ENCODE data around the gene NFKBIE. TPM values are rescaled to one million over a fixed set of nuclear protein-coding genes. Genes with fewer than 3 reads are reported as not detected.

Gene NFKBIE
- total RNA-seq, 1 experiment from 2014 or later = 7.6 TPM

DNA sequence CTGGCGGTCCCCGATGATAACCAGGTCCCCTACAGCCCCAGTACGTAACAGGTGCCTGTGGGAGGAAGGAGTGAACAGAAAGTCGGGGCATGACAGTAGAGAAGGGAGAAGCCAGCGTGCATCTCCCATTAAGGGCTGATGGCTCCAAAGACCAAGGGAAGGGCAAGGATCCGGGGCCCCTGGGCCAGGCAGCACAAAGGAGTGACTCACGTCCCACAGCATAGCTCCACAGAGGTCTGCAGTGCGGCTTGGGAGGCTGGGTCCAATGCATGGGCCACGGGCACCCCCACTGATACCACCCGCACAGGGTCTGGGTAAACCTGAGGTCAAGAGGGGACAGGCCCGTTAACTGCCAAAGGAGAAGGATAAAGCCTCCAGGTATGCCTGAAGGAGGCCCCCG lies 37.5 kb upstream of the NFKBIE start:
- ChIA-PET CTCF (interaction anchor here (1.0 to 1.2 kb wide), 2 partner anchors 10 to 79 kb away, joined by 3 to 4 read pairs; partner anchors contain the start of gene AARS2), POLR2A (no interaction called here), RAD21 (ENCODE audit: low non-redundant PET in 1 of 2, low total read pairs in 2 of 2, uncharacterized antibody in 2 of 2, unreplicated experiment in 2 of 2) (no interaction called here)
- ATAC-seq = no peak
- Histone ChIP-seq H3K4me1 (ENCODE audit: control insufficient read depth in 1 of 2, insufficient read depth in 2 of 2, low read length in 2 of 2) (no peaks in the 10 kb centered on the region), H3K4me3 (replicated peaks in 1 of 2; ENCODE audit: low read depth in 1 of 2, low read length in 2 of 2) (no peak overlapping the region), H3K79me2 (ENCODE audit: insufficient read depth, low read length) (no peaks in the 10 kb centered on the region), H4K20me1 (ENCODE audit: insufficient read depth) (no peaks in the 10 kb centered on the region), H3K27me3 (ENCODE audit: insufficient read depth, low read length) (no peaks in the 10 kb centered on the region), H3K27ac (ENCODE audit: low read depth, low read length) (no peak overlapping the region), H3K9me3 (ENCODE audit: control insufficient read depth in 1 of 2, insufficient read depth in 1 of 2, low read depth in 1 of 2, low read length in 2 of 2) (no peaks in the 10 kb centered on the region), H3K9me2 (ENCODE audit: insufficient read depth) (no peaks in the 10 kb centered on the region), H3K4me2 (ENCODE audit: low read length) (no peak overlapping the region), H3K36me3 (ENCODE audit: control insufficient read depth in 1 of 2, insufficient read depth in 2 of 2, low read length in 2 of 2) (peaks cover 25 to 53% of the 10 kb centered on the region in 2 experiments), H3K9ac (ENCODE audit: low read length) (no peak overlapping the region), H2AFZ (ENCODE audit: low read depth, low read length, poor library complexity, severe bottlenecking) (no peak overlapping the region)
- TF ChIP-seq, protein P1, sequence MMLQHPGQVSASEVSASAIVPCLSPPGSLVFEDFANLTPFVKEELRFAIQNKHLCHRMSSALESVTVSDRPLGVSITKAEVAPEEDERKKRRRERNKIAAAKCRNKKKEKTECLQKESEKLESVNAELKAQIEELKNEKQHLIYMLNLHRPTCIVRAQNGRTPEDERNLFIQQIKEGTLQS (IDR thresholded peaks at IDR 0.05) = no peak
- TF ChIP-seq ZFX (IDR thresholded peaks at IDR 0.05) = no peak
- TF ChIP-seq SRF (IDR thresholded peaks at IDR 0.05; ENCODE audit: low read depth) = no peak
- TF ChIP-seq, protein P2, sequence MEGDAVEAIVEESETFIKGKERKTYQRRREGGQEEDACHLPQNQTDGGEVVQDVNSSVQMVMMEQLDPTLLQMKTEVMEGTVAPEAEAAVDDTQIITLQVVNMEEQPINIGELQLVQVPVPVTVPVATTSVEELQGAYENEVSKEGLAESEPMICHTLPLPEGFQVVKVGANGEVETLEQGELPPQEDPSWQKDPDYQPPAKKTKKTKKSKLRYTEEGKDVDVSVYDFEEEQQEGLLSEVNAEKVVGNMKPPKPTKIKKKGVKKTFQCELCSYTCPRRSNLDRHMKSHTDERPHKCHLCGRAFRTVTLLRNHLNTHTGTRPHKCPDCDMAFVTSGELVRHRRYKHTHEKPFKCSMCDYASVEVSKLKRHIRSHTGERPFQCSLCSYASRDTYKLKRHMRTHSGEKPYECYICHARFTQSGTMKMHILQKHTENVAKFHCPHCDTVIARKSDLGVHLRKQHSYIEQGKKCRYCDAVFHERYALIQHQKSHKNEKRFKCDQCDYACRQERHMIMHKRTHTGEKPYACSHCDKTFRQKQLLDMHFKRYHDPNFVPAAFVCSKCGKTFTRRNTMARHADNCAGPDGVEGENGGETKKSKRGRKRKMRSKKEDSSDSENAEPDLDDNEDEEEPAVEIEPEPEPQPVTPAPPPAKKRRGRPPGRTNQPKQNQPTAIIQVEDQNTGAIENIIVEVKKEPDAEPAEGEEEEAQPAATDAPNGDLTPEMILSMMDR (IDR thresholded peaks at IDR 0.05 in 2 of 3, conservative IDR thresholded peaks at IDR 0.05 in 1 of 3; ENCODE audit: borderline replicate concordance in 1 of 3, insufficient read depth in 1 of 3, low read depth in 2 of 3, low read length in 2 of 3) = no peak
- TF ChIP-seq POLR2A (IDR thresholded peaks at IDR 0.05; ENCODE audit: borderline replicate concordance, extremely low read depth, insufficient read depth, insufficient read length) = no peak
- no peak for TF ChIP-seq CEBPB (IDR thresholded peaks at IDR 0.05; ENCODE audit: low read depth)
- no peak for TF ChIP-seq EZH2 (IDR thresholded peaks at IDR 0.05)
- BruUV-seq (replicated peaks) = no TSS peak
- DNase-seq (ENCODE audit: low read depth, low spot score) = no peak
- intact Hi-C loops (cut with micrococcal nuclease) = no loop called here

Measured in HCT116 (cell line).